ENCODE data around the gene TOM1L2.
A peak's percentile ranks its signal among the peaks of the same experiment; 100 is the strongest.

TOM1L2 gene

GRCh38 chr17:17937958-17938357 is 34.2 kb downstream of the TOM1L2 start:
- Histone ChIP-seq H3K27me3 (ENCODE audit: insufficient read depth, poor library complexity, severe bottlenecking) (no peaks in the 10 kb centered on the region), H3K4me3 (replicated peaks; ENCODE audit: insufficient read depth, low read length) (no peak overlapping the region), H3K27ac (replicated peaks) (no peak overlapping the region)
- TF ChIP-seq CTCF (IDR thresholded peaks at IDR 0.05; ENCODE audit: insufficient read depth, low read length), result no peak
- no peak for TF ChIP-seq POLR2AphosphoS5 (IDR thresholded peaks at IDR 0.05; ENCODE audit: low read depth)
- TF ChIP-seq SPI1 (IDR thresholded peaks at IDR 0.05; ENCODE audit: borderline replicate concordance, low read depth), result no peak
- no peak for TF ChIP-seq GABPA (IDR thresholded peaks at IDR 0.05; ENCODE audit: low read depth)
- TF ChIP-seq REST (IDR thresholded peaks at IDR 0.05; ENCODE audit: insufficient replicate concordance, low read depth), result no peak
- DNase-seq (ENCODE audit: low read depth in 1 of 2, low spot score in 1 of 2), result no peak

GRCh38 chr17:17937201-17937853 is 34.9 kb downstream of the TOM1L2 start:
- H3K27ac ChIP-seq (replicated peaks), result no peak overlapping the region
- no peak for TF ChIP-seq REST (IDR thresholded peaks at IDR 0.05; ENCODE audit: insufficient replicate concordance, low read depth)
- TF ChIP-seq GABPA (IDR thresholded peaks at IDR 0.05; ENCODE audit: low read depth), result no peak
- no peak for TF ChIP-seq CTCF (IDR thresholded peaks at IDR 0.05; ENCODE audit: insufficient read depth, low read length)
- TF ChIP-seq POLR2AphosphoS5 (IDR thresholded peaks at IDR 0.05; ENCODE audit: low read depth), result no peak
- TF ChIP-seq SPI1 (IDR thresholded peaks at IDR 0.05; ENCODE audit: borderline replicate concordance, low read depth), result no peak
- no peak for DNase-seq (ENCODE audit: low read depth in 1 of 2, low spot score in 1 of 2)

GRCh38 chr17:17935321-17936271 is 36.6 kb downstream of the TOM1L2 start:
- Histone ChIP-seq H3K27me3 (ENCODE audit: insufficient read depth, poor library complexity, severe bottlenecking) (no peaks in the 10 kb centered on the region), H3K4me3 (replicated peaks; ENCODE audit: insufficient read depth, low read length) (no peak overlapping the region), H3K27ac (replicated peaks) (no peak overlapping the region)
- TF ChIP-seq CTCF (IDR thresholded peaks at IDR 0.05; ENCODE audit: insufficient read depth, low read length), result no peak
- no peak for TF ChIP-seq GABPA (IDR thresholded peaks at IDR 0.05; ENCODE audit: low read depth)
- TF ChIP-seq REST (IDR thresholded peaks at IDR 0.05; ENCODE audit: insufficient replicate concordance, low read depth), result peak; percentile 46
- no peak for TF ChIP-seq SPI1 (IDR thresholded peaks at IDR 0.05; ENCODE audit: borderline replicate concordance, low read depth)
- DNase-seq (ENCODE audit: low read depth in 1 of 2, low spot score in 1 of 2), result peak; percentile 1 to 37

More at GRCh38 chr17:17937201-17937853, 34.9 kb downstream of the TOM1L2 start:
- Histone ChIP-seq H3K4me3 (replicated peaks; ENCODE audit: insufficient read depth, low read length) (no peak overlapping the region), H3K27me3 (ENCODE audit: insufficient read depth, poor library complexity, severe bottlenecking) (no peaks in the 10 kb centered on the region)
